HepG2 (cell line): Measurements from ENCODE around the gene ZNF582. TPM values are rescaled to one million over a fixed set of nuclear protein-coding genes. Genes with fewer than 3 reads are reported as not detected.

Source experiments
- CAMTA2 ChIP-seq: sonication (generic); formaldehyde crosslinking; IDR thresholded peaks from 2 replicates; pipeline ENCODE4 v1.4.0; 2020; ENCODE audit warnings: mild to moderate bottlenecking, missing genetic modification reagents, borderline replicate concordance
- CREM ChIP-seq, 2 experiments: sonication (generic) in 1 of 2; formaldehyde crosslinking in 1 of 2; IDR thresholded peaks; 2 replicates each; pipeline versions ENCODE4 v1.4.0 to v1.6.1; 2016 to 2020; ENCODE audit warnings: antibody characterized with exemption in 1 of 2, mild to moderate bottlenecking in 1 of 2, missing genetic modification reagents in 1 of 2
- GATAD1 ChIP-seq: IDR thresholded peaks from 2 replicates; pipeline ENCODE4 v1.6.1; 2016; ENCODE audit warnings: missing genetic modification reagents, missing compliant biosample characterization
- GTF3A ChIP-seq: sonication (generic); formaldehyde crosslinking; conservative IDR thresholded peaks from 2 replicates; pipeline ENCODE4 v1.4.0; 2020; ENCODE audit warnings: mild to moderate bottlenecking, missing genetic modification reagents
- HNF4G ChIP-seq, 2 experiments: sonication (generic) in 1 of 2; formaldehyde crosslinking in 1 of 2; IDR thresholded peaks; 2 replicates each; pipeline versions ENCODE4 v1.4.0 to v1.6.1; 2011 to 2020; ENCODE audit warnings: borderline replicate concordance in 2 of 2, low read depth in 2 of 2, mild to moderate bottlenecking in 2 of 2, low read length in 1 of 2, missing genetic modification reagents in 1 of 2, moderate library complexity in 1 of 2
- KLF6 ChIP-seq: IDR thresholded peaks from 2 replicates; pipeline ENCODE4 v1.8.0; 2016; ENCODE audit warnings: missing biosample characterization, missing genetic modification reagents
- NFKB2 ChIP-seq: sonication (generic); formaldehyde crosslinking; IDR thresholded peaks from 2 replicates; pipeline ENCODE4 v1.4.0; 2020; ENCODE audit warnings: missing genetic modification reagents, borderline replicate concordance
- NKX3-1 ChIP-seq: sonication (generic); formaldehyde crosslinking; IDR thresholded peaks from 2 replicates; pipeline ENCODE4 v1.5.0; 2020; ENCODE audit warnings: missing genetic modification reagents
- PAF1 ChIP-seq: IDR thresholded peaks from 2 replicates; pipeline ENCODE4 v1.6.1; 2016; ENCODE audit warnings: missing genetic modification reagents, missing compliant biosample characterization
- PCBP1 ChIP-seq: fragments of 200-400 bp; formaldehyde crosslinking; IDR thresholded peaks from 2 replicates; pipeline ENCODE4 v1.6.1; 2017; ENCODE audit warnings: mild to moderate bottlenecking, low read depth, low read length, borderline replicate concordance
- POLR2AphosphoS5 ChIP-seq: IDR thresholded peaks from 2 replicates; pipeline ENCODE4 v1.6.1; 2012; ENCODE audit warnings: low read depth, low read length
- REL ChIP-seq: sonication (generic); formaldehyde crosslinking; conservative IDR thresholded peaks from 2 replicates; pipeline ENCODE4 v1.8.0; 2022; ENCODE audit warnings: mild to moderate bottlenecking, missing genetic modification reagents, moderate library complexity
- ZBTB21 ChIP-seq: sonication (generic); formaldehyde crosslinking; IDR thresholded peaks from 2 replicates; pipeline ENCODE4 v1.4.0; 2020; ENCODE audit warnings: missing genetic modification reagents
- ZFP36L2 ChIP-seq: sonication (generic); formaldehyde crosslinking; IDR thresholded peaks from 2 replicates; pipeline ENCODE4 v1.4.0; 2020; ENCODE audit warnings: missing genetic modification reagents
- ZFX ChIP-seq: sonication (generic); formaldehyde crosslinking; IDR thresholded peaks from 2 replicates; pipeline ENCODE4 v1.4.0; 2020; ENCODE audit warnings: mild to moderate bottlenecking, low read depth, missing genetic modification reagents, moderate library complexity
- ZIK1 ChIP-seq: sonication (generic); formaldehyde crosslinking; IDR thresholded peaks from 2 replicates; pipeline ENCODE4 v1.5.0; 2020; ENCODE audit warnings: mild to moderate bottlenecking, low read depth, missing genetic modification reagents, borderline replicate concordance
- ZNF225 ChIP-seq: sonication (generic); formaldehyde crosslinking; IDR thresholded peaks from 2 replicates; pipeline ENCODE4 v1.4.0; 2020; ENCODE audit warnings: mild to moderate bottlenecking, missing genetic modification reagents
- ZNF234 ChIP-seq: sonication (generic); formaldehyde crosslinking; conservative IDR thresholded peaks from 2 replicates; pipeline ENCODE4 v1.5.1; 2020; ENCODE audit warnings: mild to moderate bottlenecking, missing genetic modification reagents
- ZNF441 ChIP-seq: sonication (generic); formaldehyde crosslinking; IDR thresholded peaks from 2 replicates; pipeline ENCODE4 v1.7.0; 2021; ENCODE audit warnings: missing genetic modification reagents, borderline replicate concordance
- ZNF563 ChIP-seq: sonication (generic); formaldehyde crosslinking; IDR thresholded peaks from 2 replicates; pipeline ENCODE4 v1.8.0; 2022; ENCODE audit warnings: mild to moderate bottlenecking, moderate library complexity, missing genetic modification reagents
- polyA plus RNA-seq, 8 experiments: library from polyadenylated mRNA; depleted of rRNA in 3 of 8; stranded (reverse) in 7 of 8; unstranded in 1 of 8; fragments of >200 nt; fragmentation: Illumina TruSeq in 4 of 8; extraction: Trizol in 4 of 8; gene quantifications; 2 replicates each; pipeline versions ENCODE4 v1.2.1 to v1.2.3, GENCODE V29; 2011 to 2016; ENCODE audit warnings: low read depth in 4 of 8, missing spikeins in 1 of 8, mixed read lengths in 1 of 8; ENCODE audit not compliant: insufficient read depth in 1 of 8
- total RNA-seq, 5 experiments: library from RNA; depleted of rRNA; stranded (reverse); fragments of >200 nt; fragmentation: Illumina TruSeq; extraction: Trizol; gene quantifications; 2 replicates each; pipeline ENCODE4 v1.2.3, GENCODE V29; 2016; ENCODE audit warnings: low read depth in 1 of 5
- TF ChIP-seq, protein P1 (sequence below), 2 experiments: sonication (generic) in 1 of 2; formaldehyde crosslinking in 1 of 2; IDR thresholded peaks; 2 replicates each; pipeline versions ENCODE4 v1.4.0 to v1.6.1; 2016 to 2020; ENCODE audit warnings: borderline replicate concordance in 1 of 2, low read depth in 1 of 2, mild to moderate bottlenecking in 1 of 2, missing genetic modification reagents in 1 of 2
- TF ChIP-seq, protein P2 (sequence below): sonication (generic); formaldehyde crosslinking; IDR thresholded peaks from 2 replicates; pipeline ENCODE4 v1.4.0; 2020; ENCODE audit warnings: mild to moderate bottlenecking, missing genetic modification reagents
- TF ChIP-seq, protein P3 (sequence below): IDR thresholded peaks from 2 replicates; pipeline ENCODE4 v1.6.1; 2016; ENCODE audit warnings: missing compliant biosample characterization, missing genetic modification reagents, borderline replicate concordance

Gene ZNF582
- total and polyA plus RNA-seq, 2 of the 13 experiments (the other 11 are each of a cell fraction or from before 2014, with no cell fraction given) = 0.83 to 1.6 TPM

DNA sequence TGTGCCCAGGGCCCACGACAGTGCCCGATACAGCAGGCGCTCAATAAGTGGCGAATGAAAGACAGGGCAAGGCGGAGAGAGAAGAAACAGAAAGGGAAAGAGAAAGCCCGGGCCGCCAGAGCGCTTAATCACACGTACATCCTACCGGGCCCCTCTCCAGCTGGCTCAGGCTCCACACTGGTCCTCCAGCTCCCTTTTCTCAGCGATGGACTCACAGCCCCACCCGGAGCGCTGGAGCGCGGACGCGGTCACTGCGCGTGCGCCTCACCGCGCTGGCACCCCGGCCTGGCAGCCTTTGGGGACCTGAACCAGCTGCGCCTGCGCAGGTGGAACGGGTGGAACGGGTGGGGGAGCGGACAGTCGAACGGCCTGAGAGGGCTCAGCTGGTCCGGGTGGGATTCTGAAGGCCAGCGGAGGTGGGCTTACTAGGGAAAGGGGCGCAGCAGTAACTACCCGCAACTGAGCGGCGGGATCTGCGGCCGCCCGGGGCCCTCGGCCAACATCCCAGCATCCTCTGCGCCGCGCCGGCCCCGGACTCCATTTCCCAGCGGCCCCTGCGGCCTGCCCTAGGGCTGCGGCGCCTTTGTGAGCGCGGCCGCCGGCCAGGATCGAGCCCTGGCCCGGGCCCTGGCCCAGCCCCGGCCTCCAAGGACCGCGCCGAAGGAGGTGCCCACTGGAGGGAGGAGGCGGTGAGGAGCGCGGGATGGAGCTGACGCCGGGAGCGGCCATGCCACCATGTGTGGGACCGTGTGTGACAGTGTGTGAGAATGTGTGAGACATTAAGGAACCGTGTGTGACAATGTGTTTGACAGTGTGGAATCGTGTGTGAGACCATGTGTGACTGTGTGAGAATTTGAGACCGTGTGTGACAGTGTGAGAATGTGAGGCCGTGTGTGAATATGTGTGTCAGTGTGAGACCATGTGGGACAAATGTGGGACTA is 10.7 kb upstream of the ZNF582 start, which contains the start of gene ZNF583 (continued):
- TF ChIP-seq CREM (IDR thresholded peaks at IDR 0.05) (peak; percentile 28), CREM (CRISPR knock-in tag; IDR thresholded peaks at IDR 0.05) (no peak), REL (peak; percentile 92), NKX3-1 (CRISPR knock-in tag) (no peak; the same call in none of the 2 replicates), ZNF234 (CRISPR knock-in tag) (no peak), ZNF563 (peak; percentile 89; the same call in 1 of the 2 replicates), PAF1 (CRISPR knock-in tag) (no peak), HNF4G (IDR thresholded peaks at IDR 0.05; ENCODE audit: borderline replicate concordance, low read depth, low read length) (no peak), HNF4G (CRISPR knock-in tag; IDR thresholded peaks at IDR 0.05; ENCODE audit: borderline replicate concordance, low read depth) (no peak), GTF3A (CRISPR knock-in tag) (no peak), NFKB2 (CRISPR knock-in tag) (peak; percentile 94; the same call in 1 of the 2 replicates), KLF6 (no peak), ZNF441 (no peak), ZIK1 (no peak), CAMTA2 (0 out of 2 replicates have a peak, but pooled peaks have one; percentile 71), POLR2AphosphoS5 (peak; percentile 58), ZFX (CRISPR knock-in tag) (peak; percentile 95), ZBTB21 (CRISPR knock-in tag) (no peak), ZNF225 (0 out of 2 replicates have a peak, but pooled peaks have one; percentile 21), GATAD1 (peak; percentile 71; the same call in 1 of the 2 replicates), PCBP1 (no peak), ZFP36L2 (CRISPR knock-in tag) (no peak)
- TF ChIP-seq, protein P1, sequence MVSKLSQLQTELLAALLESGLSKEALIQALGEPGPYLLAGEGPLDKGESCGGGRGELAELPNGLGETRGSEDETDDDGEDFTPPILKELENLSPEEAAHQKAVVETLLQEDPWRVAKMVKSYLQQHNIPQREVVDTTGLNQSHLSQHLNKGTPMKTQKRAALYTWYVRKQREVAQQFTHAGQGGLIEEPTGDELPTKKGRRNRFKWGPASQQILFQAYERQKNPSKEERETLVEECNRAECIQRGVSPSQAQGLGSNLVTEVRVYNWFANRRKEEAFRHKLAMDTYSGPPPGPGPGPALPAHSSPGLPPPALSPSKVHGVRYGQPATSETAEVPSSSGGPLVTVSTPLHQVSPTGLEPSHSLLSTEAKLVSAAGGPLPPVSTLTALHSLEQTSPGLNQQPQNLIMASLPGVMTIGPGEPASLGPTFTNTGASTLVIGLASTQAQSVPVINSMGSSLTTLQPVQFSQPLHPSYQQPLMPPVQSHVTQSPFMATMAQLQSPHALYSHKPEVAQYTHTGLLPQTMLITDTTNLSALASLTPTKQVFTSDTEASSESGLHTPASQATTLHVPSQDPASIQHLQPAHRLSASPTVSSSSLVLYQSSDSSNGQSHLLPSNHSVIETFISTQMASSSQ (IDR thresholded peaks at IDR 0.05; ENCODE audit: low read depth) = no peak
- TF ChIP-seq, protein P1 (CRISPR knock-in tag; IDR thresholded peaks at IDR 0.05; ENCODE audit: borderline replicate concordance) = 0 out of 2 replicates have a peak, but pooled peaks have one; percentile 62
- TF ChIP-seq, protein P2, sequence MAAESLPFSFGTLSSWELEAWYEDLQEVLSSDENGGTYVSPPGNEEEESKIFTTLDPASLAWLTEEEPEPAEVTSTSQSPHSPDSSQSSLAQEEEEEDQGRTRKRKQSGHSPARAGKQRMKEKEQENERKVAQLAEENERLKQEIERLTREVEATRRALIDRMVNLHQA (CRISPR knock-in tag) = no peak
- TF ChIP-seq, protein P3, sequence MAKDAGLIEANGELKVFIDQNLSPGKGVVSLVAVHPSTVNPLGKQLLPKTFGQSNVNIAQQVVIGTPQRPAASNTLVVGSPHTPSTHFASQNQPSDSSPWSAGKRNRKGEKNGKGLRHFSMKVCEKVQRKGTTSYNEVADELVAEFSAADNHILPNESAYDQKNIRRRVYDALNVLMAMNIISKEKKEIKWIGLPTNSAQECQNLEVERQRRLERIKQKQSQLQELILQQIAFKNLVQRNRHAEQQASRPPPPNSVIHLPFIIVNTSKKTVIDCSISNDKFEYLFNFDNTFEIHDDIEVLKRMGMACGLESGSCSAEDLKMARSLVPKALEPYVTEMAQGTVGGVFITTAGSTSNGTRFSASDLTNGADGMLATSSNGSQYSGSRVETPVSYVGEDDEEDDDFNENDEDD (CRISPR knock-in tag) = no peak
